ENCODE results near the gene YEATS2. TPM values are rescaled to one million over a fixed set of nuclear protein-coding genes. Genes with fewer than 3 reads are reported as not detected.

The YEATS2 gene
- total RNA-seq, 4 donors from 2014 or later = 30.0 to 42.5 (median 37.7) TPM

DNA sequence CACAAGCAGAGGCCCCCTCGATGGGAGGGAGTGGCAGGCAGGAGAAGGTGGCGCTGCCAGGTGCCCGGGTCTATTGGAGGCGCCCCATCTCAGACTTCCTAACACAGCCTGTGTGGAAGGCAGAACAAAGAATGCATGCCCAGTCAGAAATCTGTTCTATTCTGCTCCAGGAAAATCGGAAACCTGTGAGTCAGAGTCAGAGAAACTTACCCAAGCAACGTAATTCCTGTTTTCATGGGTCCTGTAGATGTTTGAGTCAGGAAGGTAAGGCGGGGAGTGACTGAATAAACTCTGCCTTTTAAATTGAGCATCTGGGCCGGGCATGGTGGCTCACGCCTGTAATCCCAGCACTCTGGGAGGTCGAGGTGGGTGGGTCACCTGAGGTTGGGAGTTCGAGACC lies 114.0 kb downstream of the YEATS2 start:
- no peak overlapping the region for H3K4me3 ChIP-seq (replicated peaks in 1 of 3)
- 95 to 97% methylated on average over 11 of the region's 11 CpGs for WGBS, 2 donors
- H3K9me3 ChIP-seq = no peaks in the 10 kb centered on the region
- H3K36me3 ChIP-seq = peaks cover 45 to 48% of the 10 kb centered on the region in 2 donors
- no peak overlapping the region for H3K27ac ChIP-seq
- DNase-seq = no peak
- H3K27me3 ChIP-seq = no peaks in the 10 kb centered on the region
- TF ChIP-seq POLR2A (IDR thresholded peaks at IDR 0.05) = no peak
- TF ChIP-seq, protein P1, sequence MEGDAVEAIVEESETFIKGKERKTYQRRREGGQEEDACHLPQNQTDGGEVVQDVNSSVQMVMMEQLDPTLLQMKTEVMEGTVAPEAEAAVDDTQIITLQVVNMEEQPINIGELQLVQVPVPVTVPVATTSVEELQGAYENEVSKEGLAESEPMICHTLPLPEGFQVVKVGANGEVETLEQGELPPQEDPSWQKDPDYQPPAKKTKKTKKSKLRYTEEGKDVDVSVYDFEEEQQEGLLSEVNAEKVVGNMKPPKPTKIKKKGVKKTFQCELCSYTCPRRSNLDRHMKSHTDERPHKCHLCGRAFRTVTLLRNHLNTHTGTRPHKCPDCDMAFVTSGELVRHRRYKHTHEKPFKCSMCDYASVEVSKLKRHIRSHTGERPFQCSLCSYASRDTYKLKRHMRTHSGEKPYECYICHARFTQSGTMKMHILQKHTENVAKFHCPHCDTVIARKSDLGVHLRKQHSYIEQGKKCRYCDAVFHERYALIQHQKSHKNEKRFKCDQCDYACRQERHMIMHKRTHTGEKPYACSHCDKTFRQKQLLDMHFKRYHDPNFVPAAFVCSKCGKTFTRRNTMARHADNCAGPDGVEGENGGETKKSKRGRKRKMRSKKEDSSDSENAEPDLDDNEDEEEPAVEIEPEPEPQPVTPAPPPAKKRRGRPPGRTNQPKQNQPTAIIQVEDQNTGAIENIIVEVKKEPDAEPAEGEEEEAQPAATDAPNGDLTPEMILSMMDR (IDR thresholded peaks at IDR 0.05) = no peak
- intact Hi-C loops (cut with DNase I) = no loop called here
- H3K4me1 ChIP-seq = peaks cover 0 to 3% of the 10 kb centered on the region in 2 donors

DNA sequence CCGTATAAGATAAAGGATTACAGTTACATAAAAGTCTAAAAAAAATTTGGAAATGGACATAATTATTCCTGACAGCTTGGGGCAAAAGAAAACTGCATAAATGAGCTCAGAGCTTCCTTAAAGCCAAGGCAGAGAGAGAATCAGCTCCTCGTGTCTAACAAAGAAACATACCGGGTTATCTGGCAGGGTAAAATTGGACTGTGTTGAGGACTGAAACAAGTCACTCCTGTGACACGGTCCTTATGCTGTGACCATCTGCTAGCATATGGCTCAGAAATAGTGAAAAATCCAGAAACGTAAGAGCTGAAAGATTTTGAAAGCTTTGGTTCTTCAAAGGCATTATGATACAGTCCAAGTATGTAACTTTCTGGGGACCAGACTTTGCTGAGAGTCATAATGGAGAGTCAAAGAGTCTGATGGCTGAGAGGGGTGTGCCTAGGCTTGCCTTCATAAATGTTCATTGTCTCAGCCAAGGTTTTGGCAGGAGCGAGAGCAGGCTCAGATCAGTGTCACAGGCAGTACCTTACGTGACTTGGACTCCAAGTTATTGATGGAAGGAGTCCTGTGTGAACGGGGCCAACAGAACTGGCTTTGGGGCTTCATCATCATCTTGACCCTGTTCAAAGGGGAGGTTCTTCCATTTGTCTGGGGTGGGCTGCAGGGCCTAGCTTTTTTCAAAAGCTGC lies 115.3 kb downstream of the YEATS2 start:
- intact Hi-C loops (cut with DNase I) = no loop called here
- Histone ChIP-seq H3K4me3 (replicated peaks in 1 of 3) (no peak overlapping the region), H3K4me1 (peaks cover 0 to 3% of the 10 kb centered on the region in 2 donors), H3K27me3 (no peaks in the 10 kb centered on the region), H3K9me3 (no peaks in the 10 kb centered on the region), H3K36me3 (peaks cover 33 to 36% of the 10 kb centered on the region in 2 donors), H3K27ac (no peak overlapping the region)
- no peak for TF ChIP-seq POLR2A (IDR thresholded peaks at IDR 0.05)
- TF ChIP-seq, protein P1 (IDR thresholded peaks at IDR 0.05) = no peak
- 87 to 91% methylated on average over 8 of the region's 8 CpGs for WGBS, 2 donors
- DNase-seq = no peak

DNA sequence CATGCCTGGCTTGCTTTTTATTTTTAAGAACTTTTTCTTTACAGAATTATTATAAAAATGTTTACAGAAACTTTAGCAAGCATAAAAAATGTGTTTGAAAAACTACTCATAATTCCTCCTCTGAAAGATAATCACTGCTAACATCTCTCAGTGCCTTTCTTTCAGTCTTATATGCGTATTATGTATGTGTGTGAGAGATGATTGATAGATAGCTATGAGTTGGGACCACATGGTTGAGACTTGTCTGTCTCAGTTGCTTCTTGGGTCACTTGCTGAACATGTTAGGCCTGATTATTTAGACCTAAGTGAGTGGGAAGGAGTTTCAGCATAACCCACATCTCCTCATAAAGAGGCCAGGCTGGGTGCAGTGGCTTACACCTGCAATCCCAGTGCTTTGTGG lies 116.6 kb downstream of the YEATS2 start:
- Histone ChIP-seq H3K27me3 (no peaks in the 10 kb centered on the region), H3K4me3 (replicated peaks in 1 of 3) (no peak overlapping the region), H3K9me3 (no peaks in the 10 kb centered on the region), H3K4me1 (peaks cover 0 to 3% of the 10 kb centered on the region in 2 donors), H3K27ac (no peak overlapping the region), H3K36me3 (peaks cover 19 to 24% of the 10 kb centered on the region in 2 donors)
- intact Hi-C loops (cut with DNase I) = no loop called here
- no peak for TF ChIP-seq POLR2A (IDR thresholded peaks at IDR 0.05)
- TF ChIP-seq, protein P1 (IDR thresholded peaks at IDR 0.05) = no peak
- WGBS, 2 donors = 100% methylated on average over 1 of the region's 1 CpG
- DNase-seq = no peak

DNA sequence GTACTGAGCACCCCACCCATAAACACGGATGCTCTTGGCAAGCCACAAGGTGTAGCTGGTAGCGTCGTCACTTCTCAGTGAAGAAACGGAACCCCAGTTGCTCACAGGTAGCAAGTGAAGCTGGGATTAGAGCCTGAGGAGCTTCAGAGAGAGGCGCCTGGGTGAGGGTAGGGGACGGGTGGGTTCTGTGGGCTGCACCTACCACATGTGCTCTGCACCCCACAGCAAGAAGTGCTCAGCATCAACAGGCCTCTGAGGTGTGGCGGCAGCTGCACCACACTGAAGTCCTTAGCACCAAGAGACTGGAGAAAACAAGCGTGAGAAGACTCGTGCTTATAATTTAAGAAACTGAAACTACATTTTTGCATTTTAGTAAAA lies 118.0 kb downstream of the YEATS2 start:
- Histone ChIP-seq H3K27ac (no peak overlapping the region), H3K27me3 (no peaks in the 10 kb centered on the region), H3K4me1 (peaks cover 0 to 3% of the 10 kb centered on the region in 2 donors), H3K9me3 (no peaks in the 10 kb centered on the region), H3K4me3 (replicated peaks in 1 of 3) (no peak overlapping the region), H3K36me3 (peaks cover 6 to 11% of the 10 kb centered on the region in 2 donors)
- no peak for DNase-seq
- TF ChIP-seq, protein P1 (IDR thresholded peaks at IDR 0.05) = no peak
- no peak for TF ChIP-seq POLR2A (IDR thresholded peaks at IDR 0.05)
- intact Hi-C loops (cut with DNase I) = no loop called here
- 82 to 86% methylated on average over 9 of the region's 9 CpGs for WGBS, 2 donors

DNA sequence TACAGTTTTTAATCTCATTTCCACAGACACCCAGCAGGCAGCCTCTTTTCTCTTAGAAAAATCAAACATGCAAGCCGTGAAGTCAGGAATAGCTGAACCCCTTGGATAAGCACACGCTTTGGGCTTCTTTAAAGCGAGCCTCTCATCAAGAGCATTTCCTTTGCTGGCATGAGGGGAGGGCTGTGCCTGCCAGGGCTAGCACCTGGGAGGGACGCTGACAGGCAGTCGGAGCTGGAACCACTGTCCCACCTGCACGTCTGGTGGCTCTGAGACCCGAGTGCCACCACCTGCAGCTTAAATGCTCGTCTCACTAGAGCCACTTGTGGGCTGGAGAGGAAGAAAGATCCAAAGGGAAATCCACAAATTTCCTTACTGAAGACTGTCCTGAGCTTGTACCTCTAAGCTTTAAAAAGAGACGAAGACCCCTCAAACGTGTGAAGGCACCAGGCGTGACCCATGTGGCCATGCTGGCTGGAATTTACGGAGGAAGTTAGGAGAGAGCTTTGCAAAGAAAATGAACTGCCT lies 118.4 kb downstream of the YEATS2 start:
- H3K27ac ChIP-seq = no peak overlapping the region
- H3K27me3 ChIP-seq = no peaks in the 10 kb centered on the region
- no peaks in the 10 kb centered on the region for H3K9me3 ChIP-seq
- intact Hi-C loops (cut with DNase I) = no loop called here
- 83 to 84% methylated on average over 11 to 12 of the region's 12 CpGs for WGBS, 2 donors
- TF ChIP-seq, protein P1 (IDR thresholded peaks at IDR 0.05) = no peak
- no peak for TF ChIP-seq POLR2A (IDR thresholded peaks at IDR 0.05)
- peaks cover 0 to 3% of the 10 kb centered on the region in 2 donors for H3K4me1 ChIP-seq
- H3K4me3 ChIP-seq (replicated peaks in 1 of 3) = no peak overlapping the region
- DNase-seq = no peak
- peaks cover 2 to 6% of the 10 kb centered on the region in 2 donors for H3K36me3 ChIP-seq
